Measurements from ENCODE around the gene CENPF. TPM values are rescaled to one million over a fixed set of nuclear protein-coding genes. Genes with fewer than 3 reads are reported as not detected.

Gene CENPF
- total RNA-seq, 1 experiment from 2014 or later, result 156 TPM

- no peak overlapping the region for H3K4me3 ChIP-seq
- no peaks in the 10 kb centered on the region; the same call in none of the 2 replicates for H3F3A ChIP-seq (ENCODE audit: insufficient read depth, low read depth)
- H3K36me3 ChIP-seq (ENCODE audit: low read depth), result peaks cover 49% of the 10 kb centered on the region
- H3K9me2 ChIP-seq (ENCODE audit: insufficient read depth), result no peaks in the 10 kb centered on the region
- peak in 1 of 2 experiments; percentile 43 for DNase-seq
- peaks cover 52% of the 10 kb centered on the region for H3K79me2 ChIP-seq (ENCODE audit: low read depth)
- H4K20me1 ChIP-seq (ENCODE audit: insufficient read depth), result 0 out of 2 replicates have a peak, but pooled peaks cover 6% of the 10 kb centered on the region
- TF ChIP-seq EZH2 (IDR thresholded peaks at IDR 0.05; ENCODE audit: low read depth) (no peak), CTCF (conservative IDR thresholded peaks at IDR 0.05) (no peak)
- CTCF ChIA-PET, result no interaction called here
- no peak overlapping the region for H3K27ac ChIP-seq
- POLR2A ChIA-PET (ENCODE audit: unreplicated experiment), result no interaction called here
- no TSS peak for BruUV-seq (replicated peaks)
- intact Hi-C loops (cut with micrococcal nuclease; ENCODE audit: unreplicated experiment), result no loop called here
- no peak overlapping the region; the same call in 1 of the 2 replicates for H2AFZ ChIP-seq
- H3K27me3 ChIP-seq (ENCODE audit: insufficient read depth, low read depth), result no peaks in the 10 kb centered on the region
- no peaks in the 10 kb centered on the region for H3K9me3 ChIP-seq (ENCODE audit: insufficient read depth, low read depth)
- no peak overlapping the region for H3K4me2 ChIP-seq
- no peaks in the 10 kb centered on the region for H3K4me1 ChIP-seq (replicated peaks; ENCODE audit: insufficient read depth)
These were observed 12.1 kb downstream of the CENPF start for GRCh38 chr1:214615109-214615508.

GRCh38 chr1:214615871-214616270 lies 12.9 kb downstream of the CENPF start:
- peaks cover 49% of the 10 kb centered on the region for H3K36me3 ChIP-seq (ENCODE audit: low read depth)
- H3K27ac ChIP-seq, result no peak overlapping the region
- no peak overlapping the region for H3K4me3 ChIP-seq
- no peaks in the 10 kb centered on the region; the same call in none of the 2 replicates for H3F3A ChIP-seq (ENCODE audit: insufficient read depth, low read depth)
- H3K27me3 ChIP-seq (ENCODE audit: insufficient read depth, low read depth), result no peaks in the 10 kb centered on the region
- BruUV-seq (replicated peaks), result no TSS peak
- CTCF ChIA-PET, result no interaction called here
- intact Hi-C loops (cut with micrococcal nuclease; ENCODE audit: unreplicated experiment), result no loop called here
- H3K9me3 ChIP-seq (ENCODE audit: insufficient read depth, low read depth), result no peaks in the 10 kb centered on the region
- TF ChIP-seq CTCF (conservative IDR thresholded peaks at IDR 0.05) (no peak), EZH2 (IDR thresholded peaks at IDR 0.05; ENCODE audit: low read depth) (no peak)
- no peak for DNase-seq
- H3K4me2 ChIP-seq, result no peak overlapping the region
- H2AFZ ChIP-seq, result 0 out of 2 replicates have a peak overlapping the region, but pooled peaks have one; percentile 42
- POLR2A ChIA-PET (ENCODE audit: unreplicated experiment), result no interaction called here
- H3K9me2 ChIP-seq (ENCODE audit: insufficient read depth), result no peaks in the 10 kb centered on the region
- 0 out of 2 replicates have a peak, but pooled peaks cover 6% of the 10 kb centered on the region for H4K20me1 ChIP-seq (ENCODE audit: insufficient read depth)
- peaks cover 44% of the 10 kb centered on the region for H3K79me2 ChIP-seq (ENCODE audit: low read depth)
- no peaks in the 10 kb centered on the region for H3K4me1 ChIP-seq (replicated peaks; ENCODE audit: insufficient read depth)

- Histone ChIP-seq H3K27me3 (ENCODE audit: insufficient read depth, low read depth) (no peaks in the 10 kb centered on the region), H3K9me3 (ENCODE audit: insufficient read depth, low read depth) (no peaks in the 10 kb centered on the region), H3K4me2 (no peak overlapping the region), H3K9me2 (ENCODE audit: insufficient read depth) (no peaks in the 10 kb centered on the region), H2AFZ (no peak overlapping the region), H3K27ac (no peak overlapping the region), H3F3A (ENCODE audit: insufficient read depth, low read depth) (no peaks in the 10 kb centered on the region; the same call in none of the 2 replicates), H4K20me1 (ENCODE audit: insufficient read depth) (0 out of 2 replicates have a peak, but pooled peaks cover 6% of the 10 kb centered on the region), H3K4me1 (replicated peaks; ENCODE audit: insufficient read depth) (no peaks in the 10 kb centered on the region), H3K36me3 (ENCODE audit: low read depth) (peaks cover 62% of the 10 kb centered on the region), H3K79me2 (ENCODE audit: low read depth) (peaks cover 30% of the 10 kb centered on the region), H3K4me3 (no peak overlapping the region)
- BruUV-seq (replicated peaks), result no TSS peak
- ChIA-PET CTCF (no interaction called here), POLR2A (ENCODE audit: unreplicated experiment) (no interaction called here)
- intact Hi-C loops (cut with micrococcal nuclease; ENCODE audit: unreplicated experiment), result no loop called here
- TF ChIP-seq CTCF (conservative IDR thresholded peaks at IDR 0.05), result no peak
- TF ChIP-seq EZH2 (IDR thresholded peaks at IDR 0.05; ENCODE audit: low read depth), result no peak
- no peak for DNase-seq
These were observed 14.3 kb downstream of the CENPF start for GRCh38 chr1:214617246-214617645.

Measured in PC-9 (cell line).